Fibroblast of lung (primary cell): ENCODE measurements around the gene CCNA2. TPM values are rescaled to one million over a fixed set of nuclear protein-coding genes. Genes with fewer than 3 reads are reported as not detected.

Experiments used
- DNase-seq, 2 donors: peaks; one replicate each; pipeline versions ENCODE4 v3.0.0 to v3.0.0-alpha.2; 2010; ENCODE audit warnings: low read depth in 2 of 2
- H2AFZ ChIP-seq: 2 replicates; pipeline ENCODE4 v1.5.1; 2012; ENCODE audit warnings: low read length, control low read depth, inconsistent platforms
- H3K27ac ChIP-seq: 2 replicates; pipeline ENCODE4 v1.5.1; 2011; ENCODE audit warnings: low read length, control low read depth; ENCODE audit not compliant: insufficient read depth
- H3K27me3 ChIP-seq: 2 replicates; pipeline ENCODE4 v1.5.1; 2011; ENCODE audit warnings: mild to moderate bottlenecking, low read length; ENCODE audit not compliant: control insufficient read depth, insufficient read depth
- H3K36me3 ChIP-seq: 2 replicates; pipeline ENCODE4 v1.5.1; 2011; ENCODE audit warnings: low read length; ENCODE audit not compliant: control insufficient read depth, insufficient read depth
- H3K4me1 ChIP-seq: 2 replicates; pipeline ENCODE4 v1.5.1; 2011; ENCODE audit warnings: low read length; ENCODE audit not compliant: control insufficient read depth, insufficient read depth; ENCODE audit errors: extremely low read depth
- H3K4me2 ChIP-seq: 2 replicates; pipeline ENCODE4 v1.5.1; 2011; ENCODE audit warnings: low read length, control low read depth; ENCODE audit not compliant: insufficient read depth; ENCODE audit errors: extremely low read depth
- H3K4me3 ChIP-seq, 4 experiments: fragments of 200-600 bp in 1 of 4; sonication (generic) in 1 of 4; replicated peaks in 1 of 4; 2 replicates each; pipeline ENCODE4 v1.5.1; 2011 to 2016; ENCODE audit warnings: low read length in 4 of 4, low read depth in 3 of 4, mild to moderate bottlenecking in 3 of 4, control low read depth in 2 of 4, inconsistent platforms in 1 of 4, mixed read lengths in 1 of 4; ENCODE audit not compliant: insufficient read depth in 1 of 4; ENCODE audit errors: control extremely low read depth in 1 of 4
- H3K79me2 ChIP-seq: 2 replicates; pipeline ENCODE4 v1.5.1; 2012; ENCODE audit warnings: mild to moderate bottlenecking, low read length, inconsistent platforms; ENCODE audit not compliant: control insufficient read depth, insufficient read depth
- H3K9ac ChIP-seq: 2 replicates; pipeline ENCODE4 v1.5.1; 2011; ENCODE audit warnings: mild to moderate bottlenecking, low read length, control low read depth; ENCODE audit not compliant: insufficient read depth
- H3K9me3 ChIP-seq: 2 replicates; pipeline ENCODE4 v1.5.1; 2012; ENCODE audit warnings: low read depth, low read length; ENCODE audit not compliant: control insufficient read depth, insufficient read depth
- H4K20me1 ChIP-seq: 2 replicates; pipeline ENCODE4 v1.5.1; 2011; ENCODE audit warnings: low read length; ENCODE audit not compliant: control insufficient read depth, insufficient read depth; ENCODE audit errors: extremely low read depth
- EZH2 ChIP-seq: IDR thresholded peaks from 2 replicates; pipeline ENCODE4 v1.5.1; 2012; ENCODE audit warnings: low read length, control low read depth, mild to moderate bottlenecking; ENCODE audit errors: missing control alignments
- polyA plus RNA-seq, 2 donors: library from polyadenylated mRNA; depleted of rRNA in 1 of 2; stranded (reverse) in 1 of 2; unstranded in 1 of 2; fragments of >200 nt; gene quantifications; 2 replicates each; pipeline ENCODE4 v1.2.1, GENCODE V29; 2011 to 2012; ENCODE audit warnings: missing spikeins in 1 of 2
- total RNA-seq: library from RNA; depleted of rRNA; stranded (reverse); fragments of >200 nt; gene quantifications from 2 replicates; pipeline ENCODE4 v1.2.1, GENCODE V29; 2014
- TF ChIP-seq, protein P1 (sequence below), 2 donors: IDR thresholded peaks in 1 of 2; conservative IDR thresholded peaks in 1 of 2; 1 replicate in 1 of 2; 2 replicates in 1 of 2; pipeline ENCODE4 v1.5.1; 2011 to 2012; ENCODE audit warnings: low read length in 2 of 2, control low read depth in 1 of 2, inconsistent platforms in 1 of 2, low read depth in 1 of 2, mild to moderate bottlenecking in 1 of 2

Gene CCNA2
- total and polyA plus RNA-seq, 2 donors (not counting 1 experiment from before 2014, with no cell fraction given) = 12.6 to 14.9 TPM

- Histone ChIP-seq H3K27ac (no peak overlapping the region), H3K27me3 (no peaks in the 10 kb centered on the region), H2AFZ (peak overlapping the region; percentile 15), H4K20me1 (no peaks in the 10 kb centered on the region), H3K9me3 (no peaks in the 10 kb centered on the region), H3K79me2 (peaks cover 1% of the 10 kb centered on the region), H3K4me1 (peaks cover 5% of the 10 kb centered on the region), H3K4me2 (no peak overlapping the region), H3K4me3 (no peak overlapping the region), H3K9ac (no peak overlapping the region), H3K36me3 (no peaks in the 10 kb centered on the region)
- no peak for DNase-seq
- TF ChIP-seq, protein P1, sequence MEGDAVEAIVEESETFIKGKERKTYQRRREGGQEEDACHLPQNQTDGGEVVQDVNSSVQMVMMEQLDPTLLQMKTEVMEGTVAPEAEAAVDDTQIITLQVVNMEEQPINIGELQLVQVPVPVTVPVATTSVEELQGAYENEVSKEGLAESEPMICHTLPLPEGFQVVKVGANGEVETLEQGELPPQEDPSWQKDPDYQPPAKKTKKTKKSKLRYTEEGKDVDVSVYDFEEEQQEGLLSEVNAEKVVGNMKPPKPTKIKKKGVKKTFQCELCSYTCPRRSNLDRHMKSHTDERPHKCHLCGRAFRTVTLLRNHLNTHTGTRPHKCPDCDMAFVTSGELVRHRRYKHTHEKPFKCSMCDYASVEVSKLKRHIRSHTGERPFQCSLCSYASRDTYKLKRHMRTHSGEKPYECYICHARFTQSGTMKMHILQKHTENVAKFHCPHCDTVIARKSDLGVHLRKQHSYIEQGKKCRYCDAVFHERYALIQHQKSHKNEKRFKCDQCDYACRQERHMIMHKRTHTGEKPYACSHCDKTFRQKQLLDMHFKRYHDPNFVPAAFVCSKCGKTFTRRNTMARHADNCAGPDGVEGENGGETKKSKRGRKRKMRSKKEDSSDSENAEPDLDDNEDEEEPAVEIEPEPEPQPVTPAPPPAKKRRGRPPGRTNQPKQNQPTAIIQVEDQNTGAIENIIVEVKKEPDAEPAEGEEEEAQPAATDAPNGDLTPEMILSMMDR (conservative IDR thresholded peaks at IDR 0.05 in 1 of 2, IDR thresholded peaks at IDR 0.05 in 1 of 2; ENCODE audit: low read depth in 1 of 2, low read length in 2 of 2) = no peak
- TF ChIP-seq EZH2 = no peak
Observed at GRCh38 chr4:121796283-121796682, 27.4 kb downstream of the CCNA2 start.

DNA sequence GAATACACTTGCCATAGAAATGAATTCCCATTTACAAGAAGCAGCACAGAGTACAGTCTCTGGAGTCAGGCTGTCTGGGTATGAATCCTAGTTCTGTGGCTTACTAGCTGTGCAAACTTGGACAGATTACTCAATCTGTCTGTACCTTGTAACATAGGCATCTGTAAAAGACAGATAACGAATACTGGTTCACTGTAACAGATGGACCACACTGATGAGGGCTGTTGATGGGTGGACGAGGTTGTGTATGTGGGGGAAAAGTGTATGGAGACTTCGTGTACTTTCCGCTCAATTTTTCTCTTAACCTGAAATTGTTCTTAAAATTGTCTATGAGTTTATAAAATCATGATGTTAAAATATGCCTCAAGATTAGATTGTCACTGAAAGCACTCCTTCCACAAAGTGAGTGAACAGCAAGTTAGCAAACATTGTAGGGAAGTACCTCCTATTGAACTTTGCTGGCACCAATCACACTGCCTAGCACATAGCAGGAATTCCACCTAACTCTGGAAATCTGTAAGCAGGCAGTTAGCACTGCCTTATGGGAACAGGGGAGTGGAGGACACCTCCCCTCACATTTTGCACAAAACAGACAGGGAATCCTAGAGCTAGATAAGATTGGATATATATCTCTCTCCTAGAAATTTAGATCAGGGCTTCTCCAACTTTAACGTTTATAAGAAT is 29.0 kb downstream of the CCNA2 start:
- H3K36me3 ChIP-seq = no peaks in the 10 kb centered on the region
- DNase-seq = peak in 1 of 2 donors; percentile 41
- H3K4me1 ChIP-seq = peaks cover 6% of the 10 kb centered on the region
- no peaks in the 10 kb centered on the region for H3K79me2 ChIP-seq
- no peaks in the 10 kb centered on the region for H3K9me3 ChIP-seq
- H2AFZ ChIP-seq = no peak overlapping the region
- H3K27me3 ChIP-seq = no peaks in the 10 kb centered on the region
- H3K4me3 ChIP-seq = no peak overlapping the region
- H3K4me2 ChIP-seq = no peak overlapping the region
- H3K27ac ChIP-seq = no peak overlapping the region
- H3K9ac ChIP-seq = no peak overlapping the region
- H4K20me1 ChIP-seq = no peaks in the 10 kb centered on the region
- no peak for TF ChIP-seq EZH2
- TF ChIP-seq, protein P1 (conservative IDR thresholded peaks at IDR 0.05 in 1 of 2, IDR thresholded peaks at IDR 0.05 in 1 of 2; ENCODE audit: low read depth in 1 of 2, low read length in 2 of 2) = no peak

- no peak overlapping the region for H3K4me3 ChIP-seq
- H4K20me1 ChIP-seq = no peaks in the 10 kb centered on the region
- no peak for TF ChIP-seq EZH2
- TF ChIP-seq, protein P1 (conservative IDR thresholded peaks at IDR 0.05 in 1 of 2, IDR thresholded peaks at IDR 0.05 in 1 of 2; ENCODE audit: low read depth in 1 of 2, low read length in 2 of 2) = no peak
- H3K9me3 ChIP-seq = no peaks in the 10 kb centered on the region
- H3K4me1 ChIP-seq = peaks cover 11% of the 10 kb centered on the region
- H3K27me3 ChIP-seq = no peaks in the 10 kb centered on the region
- no peaks in the 10 kb centered on the region for H3K79me2 ChIP-seq
- no peak for DNase-seq
- no peak overlapping the region for H3K9ac ChIP-seq
- no peak overlapping the region for H2AFZ ChIP-seq
- no peaks in the 10 kb centered on the region for H3K36me3 ChIP-seq
- no peak overlapping the region for H3K4me2 ChIP-seq
- no peak overlapping the region for H3K27ac ChIP-seq
Observed at GRCh38 chr4:121792966-121793365, 30.7 kb downstream of the CCNA2 start.
